ENCODE results near the gene BDH1. TPM values are rescaled to one million over a fixed set of nuclear protein-coding genes. Genes with fewer than 3 reads are reported as not detected.

BDH1 gene
- total RNA-seq, 2 donors from 2014 or later, result 2.3 to 9.1 TPM

DNA sequence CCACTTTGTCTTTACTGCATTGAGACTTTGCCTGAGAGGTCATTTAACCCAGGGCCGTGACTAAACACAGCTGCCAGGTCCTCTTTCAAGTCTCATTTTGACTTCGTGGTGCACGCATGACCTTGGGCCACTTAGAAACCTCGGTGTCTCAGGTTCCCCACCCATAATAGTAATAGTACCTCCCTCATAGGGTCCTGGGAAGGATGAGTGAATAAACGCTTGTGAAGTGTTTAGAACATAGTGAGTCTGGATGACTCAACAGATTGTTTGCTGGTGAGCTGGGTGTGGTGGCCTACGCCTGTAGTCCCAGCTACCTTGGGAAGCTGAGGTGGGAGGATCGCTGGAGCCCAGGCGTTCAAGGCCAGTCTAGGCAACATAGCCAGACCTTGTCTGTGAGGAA is 56.3 kb downstream of the BDH1 start:
- intact Hi-C loops (cut with DNase I), result no loop called here
- no peak for ATAC-seq
- Histone ChIP-seq H3K9me3 (no peaks in the 10 kb centered on the region), H3K4me1 (peaks cover 7% of the 10 kb centered on the region), H3K27me3 (no peaks in the 10 kb centered on the region), H3K27ac (no peak overlapping the region), H3K36me3 (replicated peaks in 1 of 2; ENCODE audit: insufficient read depth in 1 of 2, low read depth in 2 of 2) (no peaks in the 10 kb centered on the region), H3K4me3 (no peak overlapping the region)
- no peak for TF ChIP-seq POLR2A (IDR thresholded peaks at IDR 0.05)
- WGBS, 2 donors, result 80 to 87% methylated on average over 8 of the region's 8 CpGs
- no peak for DNase-seq

DNA sequence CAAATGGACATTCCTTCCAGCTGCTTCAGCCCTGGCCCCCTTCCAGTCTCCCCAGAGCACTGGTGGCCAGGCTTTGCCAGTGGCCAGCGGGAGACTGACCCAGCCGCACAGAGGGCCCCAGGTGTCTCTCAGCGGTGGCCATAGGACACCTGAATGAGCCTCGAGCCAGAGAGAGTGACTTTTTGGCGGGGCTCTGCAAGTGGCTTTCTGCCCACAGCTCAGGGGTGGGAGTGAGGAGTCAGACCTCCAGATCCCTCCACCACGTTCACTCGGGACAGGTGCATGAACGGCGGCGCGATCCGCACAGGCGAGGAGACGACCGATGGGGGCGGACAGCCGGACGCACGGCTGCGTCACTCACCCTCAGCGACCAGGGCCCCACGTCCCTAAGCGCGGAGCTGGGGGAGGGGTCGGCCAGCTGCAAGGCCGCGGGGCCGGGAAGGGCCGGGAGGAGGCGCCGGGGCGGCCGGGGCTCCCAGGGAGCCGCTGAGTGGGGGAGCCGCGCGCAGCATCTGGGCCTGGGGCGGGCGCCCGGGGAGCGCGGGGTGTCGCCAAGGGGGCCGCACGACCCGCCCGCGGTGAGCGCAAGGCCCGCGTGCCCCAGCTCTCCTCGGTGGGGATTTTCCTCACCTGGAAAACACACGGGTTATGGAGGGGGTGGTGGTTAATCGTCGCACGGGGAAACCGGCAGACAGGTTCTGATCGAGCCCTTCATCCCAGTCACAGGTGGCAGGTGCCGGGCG is 57.1 kb downstream of the BDH1 start:
- Histone ChIP-seq H3K9me3 (no peaks in the 10 kb centered on the region), H3K27me3 (no peaks in the 10 kb centered on the region), H3K4me3 (no peak overlapping the region), H3K36me3 (replicated peaks in 1 of 2; ENCODE audit: insufficient read depth in 1 of 2, low read depth in 2 of 2) (no peaks in the 10 kb centered on the region), H3K27ac (no peak overlapping the region), H3K4me1 (peaks cover 10% of the 10 kb centered on the region)
- 84 to 93% methylated on average over 48 to 51 of the region's 60 CpGs for WGBS, 2 donors
- no peak for ATAC-seq
- intact Hi-C loops (cut with DNase I), result no loop called here
- no peak for TF ChIP-seq POLR2A (IDR thresholded peaks at IDR 0.05)
- no peak for TF ChIP-seq CTCF (IDR thresholded peaks at IDR 0.05)
- DNase-seq, result no peak

GRCh38 chr3:197496746-197497125 is 59.0 kb downstream of the BDH1 start:
- no peaks in the 10 kb centered on the region for H3K27me3 ChIP-seq
- H3K9me3 ChIP-seq, result no peaks in the 10 kb centered on the region
- H3K36me3 ChIP-seq (replicated peaks in 1 of 2; ENCODE audit: insufficient read depth in 1 of 2, low read depth in 2 of 2), result no peaks in the 10 kb centered on the region
- no peak for ATAC-seq
- no peak overlapping the region for H3K27ac ChIP-seq
- TF ChIP-seq POLR2A (IDR thresholded peaks at IDR 0.05) (no peak), CTCF (IDR thresholded peaks at IDR 0.05) (no peak)
- 91 to 92% methylated on average over 1 of the region's 1 CpG for WGBS, 2 donors
- intact Hi-C loops (cut with DNase I), result no loop called here
- no peak overlapping the region for H3K4me3 ChIP-seq
- no peak for DNase-seq
- H3K4me1 ChIP-seq, result peaks cover 10% of the 10 kb centered on the region

- intact Hi-C loops (cut with DNase I), result no loop called here
- DNase-seq, result no peak
- H3K9me3 ChIP-seq, result no peaks in the 10 kb centered on the region
- H3K27me3 ChIP-seq, result no peaks in the 10 kb centered on the region
- 76 to 92% methylated on average over 6 to 8 of the region's 9 CpGs for WGBS, 2 donors
- no peaks in the 10 kb centered on the region for H3K36me3 ChIP-seq (replicated peaks in 1 of 2; ENCODE audit: insufficient read depth in 1 of 2, low read depth in 2 of 2)
- TF ChIP-seq POLR2A (IDR thresholded peaks at IDR 0.05) (no peak), CTCF (IDR thresholded peaks at IDR 0.05) (no peak)
- ATAC-seq, result no peak
- H3K4me1 ChIP-seq, result peaks cover 10% of the 10 kb centered on the region
- H3K4me3 ChIP-seq, result no peak overlapping the region
- no peak overlapping the region for H3K27ac ChIP-seq
Observed at GRCh38 chr3:197495999-197496745, 59.6 kb downstream of the BDH1 start.

DNA sequence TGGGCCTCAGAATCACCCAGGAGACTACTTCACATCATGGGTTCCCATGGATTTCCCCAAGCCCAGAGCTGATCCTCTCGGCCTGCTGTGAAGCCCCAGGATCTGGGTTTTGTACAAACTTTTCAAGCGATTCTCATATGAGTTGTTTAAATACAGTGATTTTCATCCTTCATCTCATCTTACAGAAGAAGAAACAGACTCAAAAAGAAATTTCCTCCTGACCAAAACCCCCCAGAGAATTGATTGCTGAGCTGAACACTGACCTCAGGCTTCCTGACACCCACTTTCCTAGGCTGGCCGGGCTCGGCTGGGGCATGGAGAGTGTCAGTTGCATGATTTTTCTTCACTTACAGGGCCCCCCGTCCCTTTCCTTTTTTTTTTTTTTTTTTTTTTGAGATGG is 60.3 kb downstream of the BDH1 start:
- Histone ChIP-seq H3K9me3 (no peaks in the 10 kb centered on the region), H3K27ac (no peak overlapping the region), H3K4me3 (no peak overlapping the region), H3K36me3 (replicated peaks in 1 of 2; ENCODE audit: insufficient read depth in 1 of 2, low read depth in 2 of 2) (no peaks in the 10 kb centered on the region), H3K27me3 (no peaks in the 10 kb centered on the region), H3K4me1 (peaks cover 10% of the 10 kb centered on the region)
- 85 to 96% methylated on average over 5 of the region's 5 CpGs for WGBS, 2 donors
- ATAC-seq, result no peak
- DNase-seq, result no peak
- TF ChIP-seq POLR2A (IDR thresholded peaks at IDR 0.05) (no peak), CTCF (IDR thresholded peaks at IDR 0.05) (no peak)
- intact Hi-C loops (cut with DNase I), result no loop called here
